Kidney (tissue), 14 donors: ENCODE data around the gene HSD17B13. TPM values are rescaled to one million over a fixed set of nuclear protein-coding genes. Genes with fewer than 3 reads are reported as not detected.

ENCODE experiments used
- DNase-seq, 5 donors: peaks; one replicate each; pipeline ENCODE4 v3.0.0-alpha.2; 2013 to 2020
- FAIRE-seq: peaks from 2 replicates; lab custom pipeline; 2012; peaks lifted over from hg19 to GRCh38; lab: Jason Lieb, UNC
- H3K27ac ChIP-seq, 2 donors: one replicate each; pipeline ENCODE4 v1.7.0; 2013; ENCODE audit warnings: low read depth in 2 of 2, low read length in 2 of 2, inconsistent platforms in 1 of 2
- H3K27me3 ChIP-seq: one replicate; pipeline ENCODE4 v1.7.1; 2013; ENCODE audit warnings: low read length, inconsistent platforms; ENCODE audit not compliant: control insufficient read depth, insufficient read depth
- H3K36me3 ChIP-seq, 3 donors: one replicate each; pipeline versions ENCODE4 v1.7.0 to v1.7.1; 2013; ENCODE audit warnings: low read length in 3 of 3, control low read depth in 1 of 3, inconsistent platforms in 1 of 3; ENCODE audit not compliant: insufficient read depth in 3 of 3, control insufficient read depth in 2 of 3
- H3K4me1 ChIP-seq, 3 donors: one replicate each; pipeline versions ENCODE4 v1.7.0 to v1.7.1; 2013; ENCODE audit warnings: low read length in 3 of 3, inconsistent platforms in 1 of 3, low read depth in 1 of 3; ENCODE audit not compliant: control insufficient read depth in 2 of 3, insufficient read depth in 2 of 3
- H3K4me3 ChIP-seq, 3 donors: one replicate each; pipeline versions ENCODE4 v1.7.0 to v1.8.1; 2013; ENCODE audit warnings: low read length in 3 of 3, control low read depth in 1 of 3, inconsistent platforms in 1 of 3
- H3K9ac ChIP-seq, 3 donors: one replicate each; pipeline versions ENCODE4 v1.7.0 to v1.7.1; 2013; ENCODE audit warnings: low read length in 3 of 3, control low read depth in 1 of 3, inconsistent platforms in 1 of 3
- H3K9me3 ChIP-seq, 3 donors: one replicate each; pipeline versions ENCODE4 v1.7.0 to v1.7.1; 2013; ENCODE audit warnings: low read length in 3 of 3, control low read depth in 1 of 3, inconsistent platforms in 1 of 3; ENCODE audit not compliant: control insufficient read depth in 2 of 3, insufficient read depth in 1 of 3
- CTCF ChIP-seq: IDR thresholded peaks from 3 replicates; pipeline ENCODE4 v1.5.1; 2012; ENCODE audit warnings: mild to moderate bottlenecking, moderate library complexity, borderline replicate concordance; ENCODE audit not compliant: insufficient read depth; ENCODE audit errors: extremely low read depth
- intact Hi-C: fragments of 100-400 bp; cut with DNase I; formaldehyde crosslinking; loops from one replicate; pipeline ENCODE4 v1.11.1; 2022
- polyA plus RNA-seq: library from polyadenylated mRNA; stranded (reverse); fragments of 350-450 nt; fragmentation: Illumina TruSeq; extraction: RNeasy Lipid Tissue Mini Kit (QIAGEN cat#74804); gene quantifications from one replicate; pipeline ENCODE4 v1.2.3, GENCODE V29; 2014; ENCODE audit warnings: low read depth, low replicate concordance; ENCODE audit not compliant: insufficient read depth
- total RNA-seq: library from RNA; stranded (reverse); fragmentation: NEBNext Ultra II Directional; extraction: Animal tissue kit (Norgen Biotek cat#: 25700); gene quantifications from one replicate; pipeline ENCODE4 v1.2.1, GENCODE V29; 2021
- donor health status: control.
- donor health status: control.
- donor health status: control.
- donor health status: control.
- donor health status: control.
- donor health status: DM: yes; HTN: yes; CAD: no.
- donor health status: Normal renal cell carcinoma (clear cell type).

Gene HSD17B13
- total and polyA plus RNA-seq, 2 donors from 2014 or later, result not detected

- no peak overlapping the region for H3K4me3 ChIP-seq
- H3K27me3 ChIP-seq, result no peaks in the 10 kb centered on the region
- H3K36me3 ChIP-seq, result no peaks in the 10 kb centered on the region
- no peak overlapping the region for H3K9ac ChIP-seq
- DNase-seq, result peak in 4 of 5 donors; percentile 56 to 80 (median 66)
- no peaks in the 10 kb centered on the region for H3K9me3 ChIP-seq
- H3K27ac ChIP-seq, result no peak overlapping the region
- intact Hi-C loops, result no loop called here
- FAIRE-seq, result no peak
- no peaks in the 10 kb centered on the region for H3K4me1 ChIP-seq
- no peak for TF ChIP-seq CTCF
Measured at GRCh38 chr4:87278335-87278794, 44.3 kb downstream of the HSD17B13 start.

DNA sequence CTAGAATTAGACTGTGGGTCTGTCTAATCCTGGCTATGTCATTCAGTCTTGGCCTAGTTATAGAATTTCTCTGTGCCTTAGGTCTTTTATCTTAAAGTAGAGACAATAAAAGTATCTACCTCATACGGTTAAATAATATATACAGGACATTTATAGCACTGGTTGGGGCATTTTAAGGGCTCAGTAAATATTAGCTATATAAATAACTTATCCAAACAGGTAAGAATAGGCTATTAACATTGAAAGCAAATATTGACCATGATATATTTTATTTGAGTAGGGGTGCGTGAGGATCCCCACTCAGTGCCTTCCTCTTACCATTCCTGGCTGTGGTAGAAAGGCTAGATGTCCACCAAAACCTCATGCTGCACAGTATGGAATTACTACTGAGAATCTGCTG lies 47.4 kb downstream of the HSD17B13 start:
- Histone ChIP-seq H3K4me1 (no peaks in the 10 kb centered on the region), H3K9me3 (no peaks in the 10 kb centered on the region), H3K36me3 (no peaks in the 10 kb centered on the region), H3K9ac (no peak overlapping the region), H3K27ac (no peak overlapping the region), H3K4me3 (no peak overlapping the region), H3K27me3 (no peaks in the 10 kb centered on the region)
- DNase-seq (no peak), FAIRE-seq (no peak)
- intact Hi-C loops, result no loop called here
- TF ChIP-seq CTCF, result no peak

DNA sequence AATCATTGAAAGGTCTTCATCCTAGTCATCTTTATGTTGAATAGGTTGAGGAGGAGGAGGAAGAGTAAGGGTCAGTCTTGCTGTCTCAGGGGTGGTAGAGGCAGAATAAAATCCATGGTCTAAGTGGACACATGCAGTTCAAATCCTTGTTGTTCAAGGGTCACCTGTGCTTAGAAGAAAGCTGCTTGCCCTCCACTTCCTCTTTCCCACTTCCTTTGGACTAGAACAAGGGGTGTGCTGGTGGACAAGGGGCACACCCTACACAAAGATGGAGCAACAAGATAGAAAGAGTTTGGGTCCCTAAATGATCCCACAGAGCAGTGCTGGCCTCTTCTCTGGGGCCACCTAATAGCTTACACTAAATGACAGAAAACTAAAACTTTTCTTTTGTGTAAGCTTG lies 47.9 kb downstream of the HSD17B13 start:
- intact Hi-C loops, result no loop called here
- no peaks in the 10 kb centered on the region for H3K27me3 ChIP-seq
- H3K9me3 ChIP-seq, result no peaks in the 10 kb centered on the region
- H3K9ac ChIP-seq, result no peak overlapping the region
- H3K4me3 ChIP-seq, result no peak overlapping the region
- no peak overlapping the region for H3K27ac ChIP-seq
- TF ChIP-seq CTCF, result no peak
- H3K36me3 ChIP-seq, result no peaks in the 10 kb centered on the region
- FAIRE-seq, result no peak
- DNase-seq, result no peak
- H3K4me1 ChIP-seq, result no peaks in the 10 kb centered on the region

GRCh38 chr4:87274327-87274726 lies 48.4 kb downstream of the HSD17B13 start:
- intact Hi-C loops, result no loop called here
- no peaks in the 10 kb centered on the region for H3K9me3 ChIP-seq
- H3K27me3 ChIP-seq, result no peaks in the 10 kb centered on the region
- no peak overlapping the region for H3K9ac ChIP-seq
- DNase-seq (no peak), FAIRE-seq (no peak)
- H3K36me3 ChIP-seq, result no peaks in the 10 kb centered on the region
- H3K27ac ChIP-seq, result no peak overlapping the region
- no peaks in the 10 kb centered on the region for H3K4me1 ChIP-seq
- TF ChIP-seq CTCF, result no peak
- H3K4me3 ChIP-seq, result no peak overlapping the region
